Femur (tissue), 1 donor: ENCODE measurements around the gene FLNA.

Source experiments
- DNase-seq: peaks from one replicate; pipeline ENCODE4 v3.0.0-alpha.2; 2017

The FLNA gene

DNA sequence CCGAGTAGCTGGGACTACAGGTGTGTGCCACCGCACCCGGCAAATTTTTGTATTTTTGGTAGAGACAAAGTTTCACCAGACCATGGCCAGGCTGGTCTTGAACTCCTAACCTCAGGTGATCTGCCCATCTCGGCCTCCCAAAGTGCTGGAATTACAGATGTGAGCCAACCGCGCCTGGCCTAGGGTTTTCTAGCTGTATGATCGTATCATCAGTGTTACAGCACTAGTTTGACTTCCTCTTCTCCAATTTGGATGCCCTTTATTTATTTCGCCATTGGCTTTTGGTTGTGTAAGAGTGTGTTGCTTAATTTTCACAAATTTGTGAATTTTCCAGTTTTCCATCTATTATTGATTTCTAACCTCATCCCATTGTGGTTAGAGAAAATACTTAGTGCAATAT, 73.6 kb downstream of the FLNA start:
- DNase-seq: no peak
